ENCODE measurements around the gene CMBL. TPM values are rescaled to one million over a fixed set of nuclear protein-coding genes. Genes with fewer than 3 reads are reported as not detected.
A peak's percentile ranks its signal among the peaks of the same experiment; 100 is the strongest.

The CMBL gene
- total RNA-seq, 2 donors from 2014 or later, result 10.4 to 20.5 TPM

DNA sequence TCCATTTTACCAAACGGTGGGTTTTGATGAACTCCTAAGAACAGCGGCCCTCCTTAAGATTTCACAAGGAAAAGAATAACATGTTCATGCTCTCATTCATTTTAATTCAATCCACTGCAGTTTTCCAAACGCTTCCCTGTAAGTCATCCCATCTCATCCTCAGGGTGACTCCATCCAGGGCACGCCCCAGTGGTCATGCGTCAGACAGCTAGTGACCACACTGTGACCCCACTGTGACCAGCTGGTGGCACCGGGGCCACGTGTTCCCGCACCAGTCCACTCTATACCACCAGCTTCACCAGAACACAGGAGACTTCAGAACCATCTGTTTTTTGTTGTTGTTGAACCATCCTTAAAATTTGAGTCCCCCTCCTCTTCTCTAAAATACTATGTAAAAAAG, 72.4 kb downstream of the CMBL start:
- Mint-ChIP-seq H3K9me3 (no peaks in the 10 kb centered on the region), H3K27me3 (ENCODE audit: insufficient read depth) (no peaks in the 10 kb centered on the region)
- H3K27me3 ChIP-seq (ENCODE audit: control insufficient read depth, insufficient read depth, low read length, poor library complexity, severe bottlenecking), result no peaks in the 10 kb centered on the region

DNA sequence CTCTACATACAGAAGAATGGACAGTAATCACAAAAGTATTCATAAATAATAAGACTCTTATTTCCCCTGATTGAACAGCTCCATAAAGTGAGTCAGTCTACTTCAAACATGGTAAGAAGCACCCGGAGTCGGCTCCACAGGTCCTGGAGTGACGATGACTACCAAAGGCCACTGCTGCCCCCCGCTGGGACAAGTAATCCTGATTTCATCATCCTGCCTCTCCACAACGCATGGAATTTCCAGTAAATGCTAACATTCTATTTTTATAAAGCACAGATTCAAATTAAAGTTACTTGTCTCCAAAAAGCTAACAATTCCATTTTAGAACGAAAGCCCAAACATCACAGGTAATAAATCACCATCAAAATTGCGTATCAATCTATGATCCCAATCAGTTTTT, 74.2 kb downstream of the CMBL start:
- Histone ChIP-seq H3K27me3 (ENCODE audit: control insufficient read depth, insufficient read depth, low read length, poor library complexity, severe bottlenecking) (no peaks in the 10 kb centered on the region), H3K4me1 (ENCODE audit: control insufficient read depth, insufficient read depth, low read length) (no peaks in the 10 kb centered on the region), H3K9me3 (ENCODE audit: control insufficient read depth, low read length) (no peaks in the 10 kb centered on the region), H3K27ac (ENCODE audit: low read depth, low read length) (no peak overlapping the region), H3K9ac (ENCODE audit: extremely low read depth, low read length, poor library complexity, severe bottlenecking) (no peak overlapping the region), H3K4me3 (ENCODE audit: low read length) (no peak overlapping the region), H3K36me3 (ENCODE audit: control insufficient read depth, insufficient read depth, low read length) (peaks cover 28% of the 10 kb centered on the region)
- Mint-ChIP-seq H3K27me3 (ENCODE audit: insufficient read depth) (no peaks in the 10 kb centered on the region), H3K36me3 (ENCODE audit: low read depth) (peaks cover 27% of the 10 kb centered on the region), H3K9me3 (no peaks in the 10 kb centered on the region), H3K27ac (peak overlapping the region; percentile 66), H3K4me1 (peaks cover 6% of the 10 kb centered on the region), H3K4me3 (no peak overlapping the region)
- TF ChIP-seq, protein P1, sequence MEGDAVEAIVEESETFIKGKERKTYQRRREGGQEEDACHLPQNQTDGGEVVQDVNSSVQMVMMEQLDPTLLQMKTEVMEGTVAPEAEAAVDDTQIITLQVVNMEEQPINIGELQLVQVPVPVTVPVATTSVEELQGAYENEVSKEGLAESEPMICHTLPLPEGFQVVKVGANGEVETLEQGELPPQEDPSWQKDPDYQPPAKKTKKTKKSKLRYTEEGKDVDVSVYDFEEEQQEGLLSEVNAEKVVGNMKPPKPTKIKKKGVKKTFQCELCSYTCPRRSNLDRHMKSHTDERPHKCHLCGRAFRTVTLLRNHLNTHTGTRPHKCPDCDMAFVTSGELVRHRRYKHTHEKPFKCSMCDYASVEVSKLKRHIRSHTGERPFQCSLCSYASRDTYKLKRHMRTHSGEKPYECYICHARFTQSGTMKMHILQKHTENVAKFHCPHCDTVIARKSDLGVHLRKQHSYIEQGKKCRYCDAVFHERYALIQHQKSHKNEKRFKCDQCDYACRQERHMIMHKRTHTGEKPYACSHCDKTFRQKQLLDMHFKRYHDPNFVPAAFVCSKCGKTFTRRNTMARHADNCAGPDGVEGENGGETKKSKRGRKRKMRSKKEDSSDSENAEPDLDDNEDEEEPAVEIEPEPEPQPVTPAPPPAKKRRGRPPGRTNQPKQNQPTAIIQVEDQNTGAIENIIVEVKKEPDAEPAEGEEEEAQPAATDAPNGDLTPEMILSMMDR (conservative IDR thresholded peaks at IDR 0.05), result peak; percentile 49
- DNase-seq, result peak; percentile 76
- WGBS, 2 experiments (ENCODE audit: insufficient coverage in 1 of 2, insufficient read length in 1 of 2), result 68 to 79% methylated on average over 7 of the region's 7 CpGs

More for the DNA sequence above, 72.4 kb downstream of the CMBL start:
- TF ChIP-seq, protein P1 (conservative IDR thresholded peaks at IDR 0.05), result no peak
- H3K4me3 ChIP-seq (ENCODE audit: low read length), result no peak overlapping the region
- H3K36me3 Mint-ChIP-seq (ENCODE audit: low read depth), result peaks cover 33% of the 10 kb centered on the region
- WGBS, 2 experiments (ENCODE audit: insufficient coverage in 1 of 2, insufficient read length in 1 of 2), result 88 to 95% methylated on average over 2 to 8 of the region's 8 CpGs
- no peak overlapping the region for H3K4me3 Mint-ChIP-seq
- H3K27ac ChIP-seq (ENCODE audit: low read depth, low read length), result no peak overlapping the region
- H3K36me3 ChIP-seq (ENCODE audit: control insufficient read depth, insufficient read depth, low read length), result peaks cover 28% of the 10 kb centered on the region
- no peak overlapping the region for H3K9ac ChIP-seq (ENCODE audit: extremely low read depth, low read length, poor library complexity, severe bottlenecking)
- no peaks in the 10 kb centered on the region for H3K9me3 ChIP-seq (ENCODE audit: control insufficient read depth, low read length)
- DNase-seq, result no peak
- no peak overlapping the region for H3K27ac Mint-ChIP-seq
- H3K4me1 Mint-ChIP-seq, result peaks cover 8% of the 10 kb centered on the region
- no peaks in the 10 kb centered on the region for H3K4me1 ChIP-seq (ENCODE audit: control insufficient read depth, insufficient read depth, low read length)

DNA sequence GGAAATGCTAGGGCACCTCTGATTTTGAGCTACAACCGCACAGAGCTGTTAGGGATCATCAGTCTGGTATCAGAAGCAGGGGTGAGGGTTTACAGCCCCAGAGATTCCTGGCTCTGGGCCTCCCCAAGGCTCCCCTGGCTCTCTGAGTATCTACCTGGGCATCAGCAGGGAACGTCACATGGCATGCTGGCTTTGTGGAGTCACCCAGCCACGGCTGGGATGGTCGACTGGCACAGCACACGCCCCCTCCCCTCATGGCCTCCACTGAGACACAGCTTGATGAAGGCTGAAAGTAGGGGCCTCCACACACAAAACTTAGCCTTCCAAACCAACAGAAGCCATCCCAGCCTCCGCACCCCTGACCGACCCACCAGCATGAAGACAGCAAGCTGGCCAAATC, 74.7 kb downstream of the CMBL start:
- Mint-ChIP-seq H3K27me3 (ENCODE audit: insufficient read depth) (no peaks in the 10 kb centered on the region), H3K4me1 (peaks cover 6% of the 10 kb centered on the region), H3K9me3 (no peaks in the 10 kb centered on the region), H3K4me3 (no peak overlapping the region), H3K27ac (peak overlapping the region; percentile 66), H3K36me3 (ENCODE audit: low read depth) (peaks cover 24% of the 10 kb centered on the region)
- Histone ChIP-seq H3K36me3 (ENCODE audit: control insufficient read depth, insufficient read depth, low read length) (peaks cover 28% of the 10 kb centered on the region), H3K27ac (ENCODE audit: low read depth, low read length) (no peak overlapping the region), H3K4me1 (ENCODE audit: control insufficient read depth, insufficient read depth, low read length) (no peaks in the 10 kb centered on the region), H3K4me3 (ENCODE audit: low read length) (no peak overlapping the region), H3K27me3 (ENCODE audit: control insufficient read depth, insufficient read depth, low read length, poor library complexity, severe bottlenecking) (no peaks in the 10 kb centered on the region), H3K9ac (ENCODE audit: extremely low read depth, low read length, poor library complexity, severe bottlenecking) (no peak overlapping the region), H3K9me3 (ENCODE audit: control insufficient read depth, low read length) (no peaks in the 10 kb centered on the region)
- TF ChIP-seq, protein P1 (conservative IDR thresholded peaks at IDR 0.05), result no peak
- DNase-seq, result no peak
- 78 to 84% methylated on average over 6 to 7 of the region's 7 CpGs for WGBS, 2 experiments (ENCODE audit: insufficient coverage in 1 of 2, insufficient read length in 1 of 2)
